NCI-H2196 treated with DMSO at 0.1 percent for 48 hours (cell line): Measurements from ENCODE around the gene KRT80.

Source experiments
- DNase-seq: peaks from one replicate; lab custom pipeline; 2025; ENCODE audit not compliant: unreplicated experiment; lab: John Stamatoyannopoulos, UW

The KRT80 gene

GRCh38 chr12:52181746-52182145, 10.1 kb downstream of the KRT80 start:
- DNase-seq: no peak

- no peak for DNase-seq
These were observed 10.7 kb downstream of the KRT80 start for GRCh38 chr12:52180971-52181628.

GRCh38 chr12:52179396-52179973, 12.3 kb downstream of the KRT80 start:
- no peak for DNase-seq

- DNase-seq: no peak
These were observed 12.8 kb downstream of the KRT80 start for GRCh38 chr12:52178984-52179383.

- DNase-seq: no peak
These were observed 13.4 kb downstream of the KRT80 start for GRCh38 chr12:52178443-52178842.

- peak; percentile 59 for DNase-seq
These were observed 16.2 kb downstream of the KRT80 start for GRCh38 chr12:52175371-52176350.

GRCh38 chr12:52173526-52173925, 18.3 kb downstream of the KRT80 start:
- no peak for DNase-seq

- DNase-seq: no peak
These were observed 18.9 kb downstream of the KRT80 start for GRCh38 chr12:52172956-52173355.

GRCh38 chr12:52171950-52172512, 19.8 kb downstream of the KRT80 start:
- DNase-seq: peak; percentile 41

- DNase-seq: no peak
These were observed 21.0 kb downstream of the KRT80 start for GRCh38 chr12:52170827-52171226.

- DNase-seq: no peak
These were observed 21.9 kb downstream of the KRT80 start for GRCh38 chr12:52169886-52170285.

- no peak for DNase-seq
These were observed 23.6 kb downstream of the KRT80 start for GRCh38 chr12:52168019-52168717.

- no peak for DNase-seq
These were observed 24.3 kb downstream of the KRT80 start for GRCh38 chr12:52167526-52167925.

- no peak for DNase-seq
These were observed 25.1 kb downstream of the KRT80 start for GRCh38 chr12:52166672-52167071.

- DNase-seq: no peak
These were observed 26.5 kb downstream of the KRT80 start for GRCh38 chr12:52165096-52165855.

- no peak for DNase-seq
These were observed 27.2 kb downstream of the KRT80 start for GRCh38 chr12:52164624-52165023.

GRCh38 chr12:52162981-52163380, 28.8 kb downstream of the KRT80 start:
- DNase-seq: no peak

- DNase-seq: no peak
These were observed 31.6 kb downstream of the KRT80 start for GRCh38 chr12:52160200-52160599.

GRCh38 chr12:52157566-52158150, 34.2 kb downstream of the KRT80 start:
- DNase-seq: no peak
